ENCODE data around the gene MINK1. TPM values are rescaled to one million over a fixed set of nuclear protein-coding genes. Genes with fewer than 3 reads are reported as not detected.

MINK1 gene
- total RNA-seq, 1 experiment from 2014 or later = 68.8 TPM

DNA sequence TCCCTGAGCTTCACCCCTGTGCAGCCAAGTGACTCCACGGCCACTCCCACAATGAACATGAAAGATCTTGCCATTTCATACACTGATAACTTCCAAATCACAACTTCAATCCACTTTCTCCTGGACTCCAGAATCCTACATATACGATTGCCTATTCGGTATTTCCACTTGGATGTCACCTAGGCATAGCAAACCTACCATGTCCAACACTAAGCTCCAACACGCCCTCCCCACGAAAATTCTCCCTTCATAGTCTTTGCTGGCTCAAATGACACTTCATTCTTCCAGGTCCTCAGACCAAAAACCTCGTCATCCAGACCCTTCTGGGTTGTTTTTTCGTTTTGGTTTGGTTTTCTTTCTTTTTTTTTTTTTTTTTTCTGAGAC lies 42.4 kb upstream of the MINK1 start:
- Histone ChIP-seq H3K79me1 (ENCODE audit: insufficient read depth, low read depth, low read length, poor library complexity, severe bottlenecking) (no peaks in the 10 kb centered on the region), H3K79me2 (ENCODE audit: insufficient read depth, low read length) (no peaks in the 10 kb centered on the region), H2BK120ac (ENCODE audit: low read depth, low read length, poor library complexity, severe bottlenecking) (no peak overlapping the region), H3K9ac (ENCODE audit: extremely low read depth, insufficient read length, low read length) (no peak overlapping the region), H3K23me2 (ENCODE audit: insufficient read length, low read depth, low read length, poor library complexity, severe bottlenecking) (peaks cover 17% of the 10 kb centered on the region), H3K23ac (ENCODE audit: insufficient read length, low read depth, low read length) (no peak overlapping the region), H2AK5ac (ENCODE audit: insufficient read length, low read length) (no peak overlapping the region), H2BK12ac (ENCODE audit: insufficient read length, low read depth, low read length) (no peak overlapping the region), H3K4me1 (ENCODE audit: insufficient read depth, low read length) (peaks cover 2% of the 10 kb centered on the region; the same call in 1 of the 2 replicates), H3K56ac (ENCODE audit: insufficient read length, low read depth, low read length) (no peak overlapping the region), H3K14ac (ENCODE audit: insufficient read depth, low read length) (no peak overlapping the region), H4K20me1 (ENCODE audit: control insufficient read depth, insufficient read depth, insufficient read length) (no peaks in the 10 kb centered on the region), H3K4ac (ENCODE audit: low read depth, low read length) (no peak overlapping the region), H3K18ac (ENCODE audit: insufficient read length, low read depth, low read length) (no peak overlapping the region), H4K8ac (replicated peaks; ENCODE audit: insufficient read length, low read depth, low read length) (no peak overlapping the region), H3T11ph (ENCODE audit: low read length) (no peak overlapping the region), H2AFZ (ENCODE audit: low read length) (no peak overlapping the region), H2BK5ac (ENCODE audit: insufficient read length, low read length) (no peak overlapping the region), H3K9me3 (ENCODE audit: control insufficient read depth, low read depth, low read length) (no peaks in the 10 kb centered on the region), H4K5ac (ENCODE audit: insufficient read length, low read depth, low read length) (no peak overlapping the region), H2BK20ac (ENCODE audit: low read depth, low read length, poor library complexity, severe bottlenecking) (no peak overlapping the region), H3K4me2 (ENCODE audit: insufficient read depth, insufficient read length, low read length) (peak overlapping the region; percentile 47), H4K91ac (ENCODE audit: insufficient read length, low read depth, low read length) (no peak overlapping the region), H3K27me3 (ENCODE audit: insufficient read depth, low read length) (peaks cover 34% of the 10 kb centered on the region), H2BK15ac (ENCODE audit: low read depth, low read length) (no peak overlapping the region), H3K27ac (ENCODE audit: insufficient read length, low read depth, low read length) (no peak overlapping the region)
- H3K36me3 Mint-ChIP-seq (ENCODE audit: insufficient read depth in 1 of 3, low read depth in 3 of 3) = no peaks in the 10 kb centered on the region; a peak in 1 of 7 replicates
- H3K27ac Mint-ChIP-seq = no peak overlapping the region
- no CpG with 5 or more reads among the region's 7 CpGs for WGBS (ENCODE audit: extremely low coverage, insufficient read length, low lambda C conversion rate)
- no peak for DNase-seq
- peaks cover 27 to 35% of the 10 kb centered on the region in 2 experiments for H3K4me1 Mint-ChIP-seq
- no peaks in the 10 kb centered on the region; a peak in 1 of 5 replicates for H3K9me3 Mint-ChIP-seq
- H3K27me3 Mint-ChIP-seq (ENCODE audit: low read depth) = peaks cover 68% of the 10 kb centered on the region
- TF ChIP-seq, protein P1, sequence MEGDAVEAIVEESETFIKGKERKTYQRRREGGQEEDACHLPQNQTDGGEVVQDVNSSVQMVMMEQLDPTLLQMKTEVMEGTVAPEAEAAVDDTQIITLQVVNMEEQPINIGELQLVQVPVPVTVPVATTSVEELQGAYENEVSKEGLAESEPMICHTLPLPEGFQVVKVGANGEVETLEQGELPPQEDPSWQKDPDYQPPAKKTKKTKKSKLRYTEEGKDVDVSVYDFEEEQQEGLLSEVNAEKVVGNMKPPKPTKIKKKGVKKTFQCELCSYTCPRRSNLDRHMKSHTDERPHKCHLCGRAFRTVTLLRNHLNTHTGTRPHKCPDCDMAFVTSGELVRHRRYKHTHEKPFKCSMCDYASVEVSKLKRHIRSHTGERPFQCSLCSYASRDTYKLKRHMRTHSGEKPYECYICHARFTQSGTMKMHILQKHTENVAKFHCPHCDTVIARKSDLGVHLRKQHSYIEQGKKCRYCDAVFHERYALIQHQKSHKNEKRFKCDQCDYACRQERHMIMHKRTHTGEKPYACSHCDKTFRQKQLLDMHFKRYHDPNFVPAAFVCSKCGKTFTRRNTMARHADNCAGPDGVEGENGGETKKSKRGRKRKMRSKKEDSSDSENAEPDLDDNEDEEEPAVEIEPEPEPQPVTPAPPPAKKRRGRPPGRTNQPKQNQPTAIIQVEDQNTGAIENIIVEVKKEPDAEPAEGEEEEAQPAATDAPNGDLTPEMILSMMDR (conservative IDR thresholded peaks at IDR 0.05) = no peak
- peak overlapping the region; percentile 76 to 86 for H3K4me3 Mint-ChIP-seq
